Cardiac fibroblast (primary cell): ENCODE measurements around the gene MCF2L2.

ENCODE experiments used
- DNase-seq, 2 donors: peaks; one replicate each; pipeline versions ENCODE4 v3.0.0 to v3.0.0-alpha.2; 2010; ENCODE audit warnings: low read depth in 2 of 2
- H3K4me3 ChIP-seq, 2 donors: replicated peaks in 1 of 2; 1 replicate in 1 of 2; 2 replicates in 1 of 2; pipeline ENCODE4 v1.5.1; 2011; ENCODE audit warnings: low read depth in 2 of 2, low read length in 2 of 2, mild to moderate bottlenecking in 2 of 2, moderate library complexity in 1 of 2
- CTCF ChIP-seq: IDR thresholded peaks from one replicate; pipeline ENCODE4 v1.5.1; 2011; ENCODE audit warnings: low read depth, mild to moderate bottlenecking, low read length, inconsistent platforms

MCF2L2 gene

DNA sequence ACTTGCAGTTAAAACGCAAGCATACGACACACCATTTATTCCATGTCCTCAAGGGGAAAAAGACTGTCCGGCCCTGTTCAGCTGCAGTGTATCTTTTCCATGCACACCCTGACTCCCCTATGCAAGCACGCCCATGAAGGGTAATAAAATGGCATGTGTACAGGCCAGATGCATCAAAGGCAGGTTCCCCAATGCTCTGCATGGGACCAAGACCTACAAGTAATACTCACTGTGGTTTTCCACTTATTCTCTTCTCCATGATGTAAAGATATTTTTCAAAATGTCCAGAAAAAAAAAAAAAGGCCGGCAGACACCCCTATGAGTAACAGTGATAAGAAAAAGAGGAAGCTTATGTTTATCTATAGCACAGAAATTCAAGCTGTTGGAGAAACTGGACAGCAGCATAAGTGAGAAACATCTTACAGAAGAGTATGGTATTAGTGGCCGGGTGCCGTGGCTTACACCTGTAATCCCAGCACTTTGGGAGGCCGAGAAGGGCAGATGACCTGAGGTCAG lies 70.8 kb downstream of the MCF2L2 start:
- DNase-seq = no peak
- TF ChIP-seq CTCF = no peak
- no peak overlapping the region for H3K4me3 ChIP-seq

DNA sequence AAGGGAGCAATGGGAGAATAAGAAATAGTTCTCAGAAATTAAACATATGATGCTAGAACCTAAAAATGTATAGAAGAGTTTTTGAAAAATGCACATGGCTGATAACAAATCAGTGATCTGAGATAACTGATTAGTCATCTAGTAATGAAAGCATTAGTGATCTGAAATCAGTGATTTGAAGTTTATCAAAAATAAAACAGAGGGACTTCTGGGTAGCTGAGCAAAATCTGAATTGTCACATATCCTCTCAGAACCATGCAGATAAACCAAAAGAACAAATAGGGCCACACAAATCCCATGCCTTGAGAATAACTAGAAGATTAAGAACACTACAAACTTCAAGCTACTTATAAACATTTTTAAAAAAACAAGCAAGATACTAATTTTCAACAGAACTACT lies 71.5 kb downstream of the MCF2L2 start:
- no peak for TF ChIP-seq CTCF
- no peak overlapping the region for H3K4me3 ChIP-seq
- DNase-seq = no peak

DNA sequence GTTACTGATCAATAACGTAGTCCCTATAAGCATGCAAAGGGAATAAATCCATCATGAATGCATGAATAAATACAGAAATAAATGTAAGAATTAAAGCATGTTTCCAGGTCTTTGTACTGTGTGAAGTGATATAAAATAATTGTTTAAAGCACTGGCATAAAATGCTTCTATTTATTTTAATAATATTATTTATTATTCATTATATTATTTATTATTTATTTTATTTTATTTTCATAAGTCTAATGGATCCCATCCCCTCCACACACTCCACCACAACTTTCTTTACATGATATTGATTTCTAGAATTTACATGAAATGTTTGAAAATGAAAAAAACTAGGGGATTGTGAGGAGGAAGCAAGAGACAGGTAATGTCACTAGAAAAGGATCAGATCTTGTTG lies 73.5 kb downstream of the MCF2L2 start:
- no peak for DNase-seq

DNA sequence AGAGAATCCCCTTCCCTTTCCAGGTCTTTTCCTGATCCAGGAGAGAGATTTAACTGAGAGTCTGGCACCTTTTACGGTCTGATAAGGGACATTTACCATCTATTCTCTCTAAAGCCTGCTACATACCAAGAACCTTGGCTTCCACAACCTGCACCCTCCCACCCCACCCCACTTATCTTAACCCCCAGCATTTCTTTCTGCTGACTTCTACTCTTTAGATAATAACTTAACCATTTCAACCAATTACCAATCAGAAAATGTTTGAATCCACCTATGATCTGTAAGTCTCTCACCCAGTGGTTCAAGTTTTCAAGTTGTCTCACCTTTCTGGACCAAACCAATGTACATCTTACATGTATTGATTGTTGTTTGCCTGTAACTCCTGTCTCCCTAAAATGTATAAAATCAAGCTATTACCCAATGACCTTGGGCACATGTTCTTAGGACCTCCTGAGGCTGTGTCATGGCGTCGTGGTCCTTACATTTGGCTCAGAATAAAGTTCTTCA lies 74.0 kb downstream of the MCF2L2 start:
- no peak for DNase-seq
- no peak for TF ChIP-seq CTCF
- H3K4me3 ChIP-seq = no peak overlapping the region

More for the DNA sequence above, 73.5 kb downstream of the MCF2L2 start:
- no peak for TF ChIP-seq CTCF
- H3K4me3 ChIP-seq = no peak overlapping the region

- TF ChIP-seq CTCF = no peak
- DNase-seq = no peak
- H3K4me3 ChIP-seq = no peak overlapping the region
Measured at GRCh38 chr3:183353421-183353820, 75.0 kb downstream of the MCF2L2 start.

GRCh38 chr3:183350164-183350563 lies 78.3 kb downstream of the MCF2L2 start:
- DNase-seq = no peak
- H3K4me3 ChIP-seq = no peak overlapping the region
- no peak for TF ChIP-seq CTCF
